HUES64 (cell line): ENCODE data around the gene ANKRD35.
"Not testable (repeated sequence)": the region's sequence is repeated elsewhere in the genome, so short reads cannot be mapped to it uniquely, and the experiment has no call there.

Experiments
- H3K27ac ChIP-seq: 2 replicates; pipeline ENCODE4 v1.7.0; 2013; ENCODE audit warnings: low read depth, low read length, inconsistent platforms
- H3K27me3 ChIP-seq: 2 replicates; pipeline ENCODE4 v1.6.1; 2013; ENCODE audit warnings: mild to moderate bottlenecking, low read length; ENCODE audit not compliant: insufficient read depth
- H3K36me3 ChIP-seq: 2 replicates; pipeline ENCODE4 v1.6.1; 2013; ENCODE audit warnings: mild to moderate bottlenecking, low read length; ENCODE audit not compliant: insufficient read depth
- H3K4me1 ChIP-seq: 2 replicates; pipeline ENCODE4 v1.6.1; 2013; ENCODE audit warnings: mild to moderate bottlenecking, low read length, moderate library complexity; ENCODE audit not compliant: insufficient read depth
- H3K4me3 ChIP-seq: 2 replicates; pipeline ENCODE4 v1.5.1; 2013; ENCODE audit warnings: mild to moderate bottlenecking, low read length, moderate library complexity
- H3K9ac ChIP-seq: 2 replicates; pipeline ENCODE4 v1.6.1; 2013; ENCODE audit warnings: mild to moderate bottlenecking, low read depth, low read length
- H3K9me3 ChIP-seq: 2 replicates; pipeline ENCODE4 v1.6.1; 2013; ENCODE audit warnings: low read depth, low read length; ENCODE audit not compliant: insufficient read depth
- WGBS: fragments of 150-250, 120-280 bp; methylation state at CpG from one replicate; pipeline ENCODE4 v1.1.7; 2013; ENCODE audit warnings: missing lambda C conversion rate; 5-methylcytosine and 5-hydroxymethylcytosine counted together

ANKRD35 gene

DNA sequence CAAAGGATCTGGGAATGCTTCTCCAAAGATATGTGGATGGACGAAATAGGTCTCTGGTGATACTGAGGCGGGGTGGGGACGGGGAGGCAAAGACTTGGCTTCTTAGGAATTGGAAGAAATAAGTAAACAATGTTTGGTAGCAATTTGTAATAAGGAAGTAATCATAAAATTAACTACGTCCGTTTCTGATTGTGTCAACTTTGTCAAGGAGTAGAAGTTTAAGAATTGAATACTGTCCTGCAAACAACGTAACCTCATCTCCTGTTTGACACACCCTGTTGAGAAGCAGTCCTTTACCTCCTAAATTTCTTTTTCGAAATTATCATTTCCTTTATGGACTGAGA, 61.2 kb downstream of the ANKRD35 start:
- no peaks in the 10 kb centered on the region for H3K27me3 ChIP-seq
- no peaks in the 10 kb centered on the region for H3K4me1 ChIP-seq
- 4% methylated on average over 7 of the region's 7 CpGs for WGBS
- peak overlapping the region; percentile 92 for H3K4me3 ChIP-seq
- peak overlapping the region; percentile 94 for H3K9ac ChIP-seq
- no peaks in the 10 kb centered on the region for H3K9me3 ChIP-seq
- peak overlapping the region; percentile 78 for H3K27ac ChIP-seq
- H3K36me3 ChIP-seq: peaks cover 37% of the 10 kb centered on the region

GRCh38 chr1:145823565-145824498, 61.8 kb downstream of the ANKRD35 start, which contains the start of the genes POLR3C and RNF115:
Gene POLR3C (plus strand): TSS chr1:145824200. CDS start chr1:145825777, 1,577 bp downstream.
Gene RNF115 (minus strand): TSS chr1:145824095. CDS start chr1:145823873, 222 bp downstream.
- Histone ChIP-seq H3K4me1 (no peaks in the 10 kb centered on the region), H3K4me3 (peak within 1 kb of the TSS; percentile 92), H3K36me3 (peaks cover 30% of the 10 kb centered on the region), H3K9me3 (no peaks in the 10 kb centered on the region), H3K9ac (peak within 1 kb of the TSS; percentile 94), H3K27me3 (no peaks in the 10 kb centered on the region), H3K27ac (peak within 1 kb of the TSS; percentile 78)
- under 1% methylated on average over 89 of the region's 89 CpGs for WGBS

DNA sequence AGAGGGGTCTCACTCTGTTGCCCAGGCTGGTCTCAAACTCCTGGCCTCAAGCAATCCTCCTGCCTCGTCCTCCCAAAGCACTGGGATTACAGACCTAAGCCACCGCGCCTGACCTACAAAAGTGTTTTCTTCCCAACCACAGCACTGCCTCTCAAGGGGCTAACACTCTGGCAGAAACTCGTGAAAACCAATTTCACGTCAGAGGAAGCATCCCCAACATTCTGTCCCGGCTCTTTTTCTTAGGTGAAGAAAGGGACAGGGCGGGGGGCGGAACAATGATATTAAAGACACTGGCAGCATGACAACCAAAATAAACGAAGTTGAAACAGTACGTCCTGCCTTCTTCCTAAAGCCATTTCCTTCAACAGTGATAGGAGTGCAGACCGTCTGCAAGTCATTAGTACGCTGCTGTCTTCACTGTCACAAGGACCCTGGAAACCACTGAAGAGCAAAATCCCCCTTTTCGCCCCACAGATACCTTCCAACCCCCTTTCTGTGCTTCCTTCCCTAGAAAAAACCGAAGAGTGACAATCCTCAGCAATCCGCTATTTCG, 62.8 kb downstream of the ANKRD35 start:
- WGBS: no CpG with 5 or more reads among the region's 16 CpGs
- not testable (repeated sequence) for H3K4me3 ChIP-seq, H3K9me3 ChIP-seq, H3K9ac ChIP-seq, H3K4me1 ChIP-seq, H3K27me3 ChIP-seq, H3K27ac ChIP-seq
- H3K36me3 ChIP-seq: peaks cover 21% of the 10 kb centered on the region

GRCh38 chr1:145818095-145818494, 67.6 kb downstream of the ANKRD35 start:
- H3K27ac ChIP-seq, H3K9me3 ChIP-seq, H3K4me1 ChIP-seq, H3K27me3 ChIP-seq, H3K9ac ChIP-seq, H3K36me3 ChIP-seq, H3K4me3 ChIP-seq: not testable (repeated sequence)
- WGBS: no CpG with 5 or more reads among the region's 6 CpGs
